ENCODE measurements around the gene ACER2.
"Not testable (repeated sequence)": the region's sequence is repeated elsewhere in the genome, so short reads cannot be mapped to it uniquely, and the experiment has no call there.

The ACER2 gene

DNA sequence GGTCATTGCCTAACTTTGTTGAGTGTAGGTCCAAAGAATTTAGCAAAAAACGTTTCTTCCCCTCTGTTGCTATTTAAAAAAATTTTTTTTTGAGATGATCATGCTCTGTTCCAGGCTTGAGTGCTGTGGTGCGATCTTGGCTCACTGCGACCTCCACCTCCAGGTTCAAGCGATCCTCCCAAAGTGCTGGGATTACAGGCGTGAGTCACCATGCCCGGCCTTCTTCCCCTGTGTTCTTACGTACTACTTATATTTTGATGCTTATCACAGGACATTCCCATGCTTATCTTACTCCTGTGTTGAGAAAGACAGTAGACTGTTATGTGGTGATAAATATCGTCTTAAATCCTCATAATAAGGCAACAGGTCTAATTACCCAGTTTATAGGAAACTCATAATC is 2.5 kb downstream of the ACER2 start:
- no peaks in the 10 kb centered on the region for H3K36me3 ChIP-seq (ENCODE audit: insufficient read depth, low read length)
- no peaks in the 10 kb centered on the region for H3F3A ChIP-seq (ENCODE audit: insufficient read depth, low read length)
- no peaks in the 10 kb centered on the region for H4K20me1 ChIP-seq (ENCODE audit: insufficient read depth, low read length)
- no peak overlapping the region for H3K9ac ChIP-seq (ENCODE audit: low read length)
- no peaks in the 10 kb centered on the region for H3K9me3 ChIP-seq (ENCODE audit: low read length)
- H3K27ac ChIP-seq (ENCODE audit: low read depth, low read length, poor library complexity, severe bottlenecking), result no peak overlapping the region
- no peaks in the 10 kb centered on the region for H3K27me3 ChIP-seq (ENCODE audit: insufficient read depth, low read length)
- no peak overlapping the region for H2AFZ ChIP-seq (ENCODE audit: low read length)
- no peaks in the 10 kb centered on the region for H3K9me2 ChIP-seq (ENCODE audit: low read depth, low read length)
- H3K4me3 ChIP-seq (ENCODE audit: low read depth, low read length, poor library complexity, severe bottlenecking), result no peak overlapping the region
- no peaks in the 10 kb centered on the region for H3K79me2 ChIP-seq (ENCODE audit: insufficient read depth, low read length)
- TF ChIP-seq, protein P1, sequence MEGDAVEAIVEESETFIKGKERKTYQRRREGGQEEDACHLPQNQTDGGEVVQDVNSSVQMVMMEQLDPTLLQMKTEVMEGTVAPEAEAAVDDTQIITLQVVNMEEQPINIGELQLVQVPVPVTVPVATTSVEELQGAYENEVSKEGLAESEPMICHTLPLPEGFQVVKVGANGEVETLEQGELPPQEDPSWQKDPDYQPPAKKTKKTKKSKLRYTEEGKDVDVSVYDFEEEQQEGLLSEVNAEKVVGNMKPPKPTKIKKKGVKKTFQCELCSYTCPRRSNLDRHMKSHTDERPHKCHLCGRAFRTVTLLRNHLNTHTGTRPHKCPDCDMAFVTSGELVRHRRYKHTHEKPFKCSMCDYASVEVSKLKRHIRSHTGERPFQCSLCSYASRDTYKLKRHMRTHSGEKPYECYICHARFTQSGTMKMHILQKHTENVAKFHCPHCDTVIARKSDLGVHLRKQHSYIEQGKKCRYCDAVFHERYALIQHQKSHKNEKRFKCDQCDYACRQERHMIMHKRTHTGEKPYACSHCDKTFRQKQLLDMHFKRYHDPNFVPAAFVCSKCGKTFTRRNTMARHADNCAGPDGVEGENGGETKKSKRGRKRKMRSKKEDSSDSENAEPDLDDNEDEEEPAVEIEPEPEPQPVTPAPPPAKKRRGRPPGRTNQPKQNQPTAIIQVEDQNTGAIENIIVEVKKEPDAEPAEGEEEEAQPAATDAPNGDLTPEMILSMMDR (IDR thresholded peaks at IDR 0.05; ENCODE audit: low read length), result no peak
- TF ChIP-seq EZH2 (IDR thresholded peaks at IDR 0.05; ENCODE audit: borderline replicate concordance, low read length), result no peak
- no peak overlapping the region for H3K4me2 ChIP-seq (ENCODE audit: low read length)
- peaks cover 13% of the 10 kb centered on the region for H3K4me1 ChIP-seq (ENCODE audit: insufficient read depth, low read length, severe bottlenecking)

DNA sequence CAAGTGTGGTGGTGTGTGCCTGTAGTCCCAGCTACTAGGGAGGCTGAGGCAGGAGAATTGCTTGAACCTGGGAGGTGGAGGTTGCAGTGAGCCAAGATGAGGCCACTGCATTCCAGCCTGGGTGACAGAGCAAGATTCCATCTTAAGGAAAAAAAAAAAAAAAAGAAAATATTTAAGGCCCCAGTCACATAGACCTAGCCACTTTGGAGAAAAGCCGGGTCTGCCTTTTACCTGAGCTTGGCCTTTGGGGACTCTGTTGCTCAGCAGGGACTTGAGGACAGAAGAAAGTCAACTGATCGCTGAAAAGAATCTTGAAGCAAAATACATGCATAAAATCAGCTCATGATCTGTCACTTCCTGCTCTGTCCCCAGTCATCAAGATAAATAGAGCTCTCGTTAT is 4.6 kb downstream of the ACER2 start:
- not testable (repeated sequence) for H2AFZ ChIP-seq (ENCODE audit: low read length); H3K4me3 ChIP-seq (ENCODE audit: low read depth, low read length, poor library complexity, severe bottlenecking); H3K4me2 ChIP-seq (ENCODE audit: low read length); H3K4me1 ChIP-seq (ENCODE audit: insufficient read depth, low read length, severe bottlenecking); H3K79me2 ChIP-seq (ENCODE audit: insufficient read depth, low read length); H3K27me3 ChIP-seq (ENCODE audit: insufficient read depth, low read length); H3F3A ChIP-seq (ENCODE audit: insufficient read depth, low read length); H4K20me1 ChIP-seq (ENCODE audit: insufficient read depth, low read length); H3K36me3 ChIP-seq (ENCODE audit: insufficient read depth, low read length); H3K27ac ChIP-seq (ENCODE audit: low read depth, low read length, poor library complexity, severe bottlenecking); H3K9me2 ChIP-seq (ENCODE audit: low read depth, low read length); H3K9me3 ChIP-seq (ENCODE audit: low read length); H3K9ac ChIP-seq (ENCODE audit: low read length)

DNA sequence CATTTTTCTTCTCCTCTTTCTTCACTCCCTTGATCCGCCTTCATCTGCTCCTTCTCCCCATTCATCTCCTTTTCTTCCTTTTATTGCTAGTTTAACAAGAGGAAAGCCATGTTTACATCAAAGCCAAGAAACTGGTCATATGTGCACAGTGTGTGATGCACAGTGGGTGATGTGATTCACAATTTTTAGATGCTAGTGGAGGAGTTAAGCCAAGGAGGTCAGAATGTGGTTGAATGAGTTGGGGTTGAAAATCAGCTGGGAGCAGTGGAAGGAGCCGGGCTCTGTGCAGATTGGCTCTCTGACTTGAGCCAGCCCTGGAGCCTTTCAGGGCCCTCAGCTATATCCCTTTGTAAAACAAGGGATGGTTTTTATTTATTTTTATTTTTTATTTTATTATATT is 7.3 kb downstream of the ACER2 start:
- Histone ChIP-seq H3K9me3 (ENCODE audit: low read length) (no peaks in the 10 kb centered on the region), H3K9ac (ENCODE audit: low read length) (no peak overlapping the region)
- no peak for TF ChIP-seq EZH2 (IDR thresholded peaks at IDR 0.05; ENCODE audit: borderline replicate concordance, low read length)
- TF ChIP-seq, protein P1 (IDR thresholded peaks at IDR 0.05; ENCODE audit: low read length), result no peak

GRCh38 chr9:19420877-19421276 is 12.1 kb downstream of the ACER2 start:
- Histone ChIP-seq H3K4me1 (ENCODE audit: insufficient read depth, low read length, severe bottlenecking) (no peaks in the 10 kb centered on the region), H4K20me1 (ENCODE audit: insufficient read depth, low read length) (no peaks in the 10 kb centered on the region), H3K4me3 (ENCODE audit: low read depth, low read length, poor library complexity, severe bottlenecking) (no peak overlapping the region), H3K9ac (ENCODE audit: low read length) (no peak overlapping the region), H3K9me2 (ENCODE audit: low read depth, low read length) (no peaks in the 10 kb centered on the region), H3K27me3 (ENCODE audit: insufficient read depth, low read length) (no peaks in the 10 kb centered on the region), H3K36me3 (ENCODE audit: insufficient read depth, low read length) (no peaks in the 10 kb centered on the region), H2AFZ (ENCODE audit: low read length) (no peak overlapping the region), H3K9me3 (ENCODE audit: low read length) (no peaks in the 10 kb centered on the region), H3K4me2 (ENCODE audit: low read length) (no peak overlapping the region), H3F3A (ENCODE audit: insufficient read depth, low read length) (no peaks in the 10 kb centered on the region), H3K27ac (ENCODE audit: low read depth, low read length, poor library complexity, severe bottlenecking) (no peak overlapping the region), H3K79me2 (ENCODE audit: insufficient read depth, low read length) (no peaks in the 10 kb centered on the region)
- TF ChIP-seq EZH2 (IDR thresholded peaks at IDR 0.05; ENCODE audit: borderline replicate concordance, low read length), result no peak
- TF ChIP-seq, protein P1 (IDR thresholded peaks at IDR 0.05; ENCODE audit: low read length), result no peak

More for the DNA sequence above, 7.3 kb downstream of the ACER2 start:
- H3K79me2 ChIP-seq (ENCODE audit: insufficient read depth, low read length), result no peaks in the 10 kb centered on the region
- no peaks in the 10 kb centered on the region for H3K9me2 ChIP-seq (ENCODE audit: low read depth, low read length)
- H3K27ac ChIP-seq (ENCODE audit: low read depth, low read length, poor library complexity, severe bottlenecking), result no peak overlapping the region
- no peak overlapping the region for H3K4me2 ChIP-seq (ENCODE audit: low read length)
- no peaks in the 10 kb centered on the region for H3K27me3 ChIP-seq (ENCODE audit: insufficient read depth, low read length)
- H4K20me1 ChIP-seq (ENCODE audit: insufficient read depth, low read length), result no peaks in the 10 kb centered on the region
- H3K4me3 ChIP-seq (ENCODE audit: low read depth, low read length, poor library complexity, severe bottlenecking), result no peak overlapping the region
- no peaks in the 10 kb centered on the region for H3F3A ChIP-seq (ENCODE audit: insufficient read depth, low read length)
- no peaks in the 10 kb centered on the region for H3K4me1 ChIP-seq (ENCODE audit: insufficient read depth, low read length, severe bottlenecking)
- no peak overlapping the region for H2AFZ ChIP-seq (ENCODE audit: low read length)
- no peaks in the 10 kb centered on the region for H3K36me3 ChIP-seq (ENCODE audit: insufficient read depth, low read length)
